HepG2 (cell line): ENCODE data around the gene TNFSF13B. TPM values are rescaled to one million over a fixed set of nuclear protein-coding genes. Genes with fewer than 3 reads are reported as not detected.
"Not testable (repeated sequence)": the region's sequence is repeated elsewhere in the genome, so short reads cannot be mapped to it uniquely, and the experiment has no call there.

ENCODE experiments used
- ATAC-seq: fragments of 200-7000 bp; cut with Tn5 transposase; 3 replicates; pipeline ENCODE4 v1.9.1; 2020; ENCODE audit warnings: mild to moderate bottlenecking, moderate library complexity
- BruUV-seq: library from RNA; stranded (reverse); fragments of 400-500 nt; replicated peaks from 2 replicates; lab custom pipeline; 2021; lab: Mats Ljungman, UMichigan
- CTCF ChIA-PET: fragments of 300-600 bp; formaldehyde crosslinking; extraction: SDS; loops from one replicate; lab custom pipeline; 2021; ENCODE audit warnings: low total read pairs, inconsistent platforms, low intra/inter-chr PET ratio; lab: Yijun Ruan, JAX
- POLR2A ChIA-PET: fragments of 350-600 bp; sonication (Branson Sonifier 250); formaldehyde crosslinking; loops from one replicate; lab custom pipeline; 2020; ENCODE audit warnings: antibody characterized with exemption, inconsistent platforms; lab: Yijun Ruan, JAX
- DNase-seq: peaks from one replicate; pipeline ENCODE4 v3.0.0-alpha.2; 2015; ENCODE audit warnings: low spot score
- FAIRE-seq: peaks from 3 replicates; lab custom pipeline; 2011; peaks lifted over from hg19 to GRCh38; lab: Jason Lieb, UNC
- H2AFZ ChIP-seq: one replicate; pipeline ENCODE4 v1.6.1; 2011; ENCODE audit warnings: low read length, inconsistent platforms
- H3K27ac ChIP-seq: fragments of 300-600 bp; 3 replicates; pipeline ENCODE4 v1.8.0; 2011; ENCODE audit warnings: mixed run types, mild to moderate bottlenecking, mixed read lengths, low read length, inconsistent platforms; ENCODE audit not compliant: insufficient read depth; ENCODE audit errors: extremely low read length
- H3K27me3 ChIP-seq, 2 experiments: fragments of 200-600 bp in 1 of 2; 2 replicates in 1 of 2; 3 replicates in 1 of 2; pipeline versions ENCODE4 v1.6.0 to v1.8.0; 2011; ENCODE audit warnings: low read length in 2 of 2, mild to moderate bottlenecking in 2 of 2, moderate library complexity in 2 of 2, inconsistent platforms in 1 of 2; ENCODE audit not compliant: insufficient read depth in 2 of 2, control insufficient read depth in 1 of 2
- H3K36me3 ChIP-seq, 2 experiments: fragments of 200-600 bp in 1 of 2; replicated peaks in 1 of 2; 2 replicates in 1 of 2; 3 replicates in 1 of 2; pipeline versions ENCODE4 v1.5.1 to v1.8.0; 2011; ENCODE audit warnings: low read length in 2 of 2, inconsistent platforms in 1 of 2; ENCODE audit not compliant: insufficient read depth in 2 of 2, control insufficient read depth in 1 of 2
- H3K4me1 ChIP-seq: 2 replicates; pipeline ENCODE4 v1.5.1; 2012; ENCODE audit warnings: low read length, inconsistent platforms; ENCODE audit not compliant: insufficient read depth
- H3K4me2 ChIP-seq: 2 replicates; pipeline ENCODE4 v1.6.0; 2011; ENCODE audit warnings: low read depth, low read length, inconsistent platforms
- H3K4me3 ChIP-seq, 3 experiments: fragments of 200-600 bp in 1 of 3; sonication (generic), shearing (Covaris generic) in 1 of 3; replicated peaks in 1 of 3; 2 replicates each; pipeline ENCODE4 v1.5.1; 2011 to 2016; ENCODE audit warnings: low read length in 3 of 3, inconsistent platforms in 2 of 3, low read depth in 2 of 3, mild to moderate bottlenecking in 2 of 3, control low read depth in 1 of 3, mixed read lengths in 1 of 3; ENCODE audit not compliant: insufficient read depth in 1 of 3
- H3K79me2 ChIP-seq: one replicate; pipeline ENCODE4 v1.6.1; 2011; ENCODE audit warnings: low read length, inconsistent platforms; ENCODE audit not compliant: insufficient read depth
- H3K9ac ChIP-seq: 2 replicates; pipeline ENCODE4 v1.6.0; 2011; ENCODE audit warnings: mild to moderate bottlenecking, low read depth, low read length, inconsistent platforms; ENCODE audit not compliant: insufficient read depth
- H3K9me3 ChIP-seq: 2 replicates; pipeline ENCODE4 v1.5.1; 2012; ENCODE audit warnings: mild to moderate bottlenecking, low read length
- H4K20me1 ChIP-seq: 2 replicates; pipeline ENCODE4 v1.6.0; 2011; ENCODE audit warnings: inconsistent platforms, mild to moderate bottlenecking, low read length, moderate library complexity; ENCODE audit not compliant: insufficient read depth
- CBX5 ChIP-seq: sonication (generic); formaldehyde crosslinking; IDR thresholded peaks from 2 replicates; pipeline ENCODE4 v1.4.0; 2020; ENCODE audit warnings: missing genetic modification reagents, borderline replicate concordance
- SETDB1 ChIP-seq: sonication (generic); formaldehyde crosslinking; IDR thresholded peaks from 2 replicates; pipeline ENCODE4 v1.5.1; 2020; ENCODE audit warnings: missing genetic modification reagents, mild to moderate bottlenecking, borderline replicate concordance
- SP5 ChIP-seq: IDR thresholded peaks from 2 replicates; pipeline ENCODE4 v1.6.1; 2016; ENCODE audit warnings: low read depth, borderline replicate concordance
- YEATS4 ChIP-seq: sonication (generic); formaldehyde crosslinking; IDR thresholded peaks from 2 replicates; pipeline ENCODE4 v1.4.0; 2020; ENCODE audit warnings: missing genetic modification reagents, borderline replicate concordance
- ZNF883 ChIP-seq: sonication (generic); formaldehyde crosslinking; IDR thresholded peaks from 2 replicates; pipeline ENCODE4 v1.5.1; 2020; ENCODE audit warnings: mild to moderate bottlenecking, missing genetic modification reagents; ENCODE audit errors: not compliant biosample characterization
- WGBS: methylation state at CpG from one replicate; pipeline ENCODE4 v1.1.6; 2017; ENCODE audit warnings: low lambda C conversion rate; 5-methylcytosine and 5-hydroxymethylcytosine counted together
- in situ Hi-C: cut with HindIII; loops from 2 replicates; pipeline ENCODE4 v1.10.0; 2017; ENCODE audit warnings: low pct_unique_long_range_greater_than_20kb; ENCODE audit not compliant: extremely low pct_ligation_motif_present
- intact Hi-C: fragments of 100-400 bp; cut with micrococcal nuclease; formaldehyde crosslinking; loops from one replicate; pipeline ENCODE4 v1.10.0; 2022; ENCODE audit not compliant: unreplicated experiment
- polyA plus RNA-seq, 8 experiments: library from polyadenylated mRNA; depleted of rRNA in 3 of 8; stranded (reverse) in 7 of 8; unstranded in 1 of 8; fragments of >200 nt; fragmentation: Illumina TruSeq in 4 of 8; extraction: Trizol in 4 of 8; gene quantifications; 2 replicates each; pipeline versions ENCODE4 v1.2.1 to v1.2.3, GENCODE V29; 2011 to 2016; ENCODE audit warnings: low read depth in 4 of 8, missing spikeins in 1 of 8, mixed read lengths in 1 of 8; ENCODE audit not compliant: insufficient read depth in 1 of 8
- total RNA-seq, 5 experiments: library from RNA; depleted of rRNA; stranded (reverse); fragments of >200 nt; fragmentation: Illumina TruSeq; extraction: Trizol; gene quantifications; 2 replicates each; pipeline ENCODE4 v1.2.3, GENCODE V29; 2016; ENCODE audit warnings: low read depth in 1 of 5
- TF ChIP-seq, protein P1 (sequence below): sonication (generic); formaldehyde crosslinking; IDR thresholded peaks from 2 replicates; pipeline ENCODE4 v1.5.1; 2020; ENCODE audit warnings: mild to moderate bottlenecking, moderate library complexity, missing genetic modification reagents
- TF ChIP-seq, protein P2 (sequence below): IDR thresholded peaks from 2 replicates; pipeline ENCODE4 v1.6.1; 2018; ENCODE audit warnings: missing genetic modification reagents, mild to moderate bottlenecking, missing compliant biosample characterization
- TF ChIP-seq, protein P3 (sequence below): sonication (generic); formaldehyde crosslinking; IDR thresholded peaks from 2 replicates; pipeline ENCODE4 v1.8.1; 2022; ENCODE audit warnings: low read depth, mild to moderate bottlenecking, missing genetic modification reagents
- TF ChIP-seq, protein P4 (sequence below): sonication (generic); formaldehyde crosslinking; IDR thresholded peaks from 2 replicates; pipeline ENCODE4 v1.4.0; 2020; ENCODE audit warnings: missing genetic modification reagents, mild to moderate bottlenecking, borderline replicate concordance

TNFSF13B gene
- total and polyA plus RNA-seq, 2 of the 13 experiments (the other 11 are each of a cell fraction or from before 2014, with no cell fraction given), result 0.13 to 0.20 TPM

DNA sequence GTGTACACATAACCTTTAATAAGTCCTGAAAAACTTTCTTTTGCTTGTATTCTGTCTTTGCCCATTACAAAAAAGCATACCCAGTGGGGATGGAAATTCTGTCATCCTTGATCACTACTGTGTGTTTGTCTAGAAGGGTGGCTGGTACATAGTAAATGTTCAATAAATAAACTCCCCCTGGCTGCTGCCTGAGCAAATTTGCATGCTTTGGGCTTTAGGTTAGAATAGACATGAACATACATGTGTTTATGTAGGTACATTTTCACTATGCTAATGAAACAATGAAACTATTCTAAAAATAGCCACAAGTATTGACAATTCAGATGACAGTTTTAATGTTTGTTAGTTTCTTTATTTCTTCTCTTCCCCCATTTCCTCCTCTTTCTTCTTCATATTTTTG is 36.1 kb downstream of the TNFSF13B start (continued):
- no peak for TF ChIP-seq YEATS4

DNA sequence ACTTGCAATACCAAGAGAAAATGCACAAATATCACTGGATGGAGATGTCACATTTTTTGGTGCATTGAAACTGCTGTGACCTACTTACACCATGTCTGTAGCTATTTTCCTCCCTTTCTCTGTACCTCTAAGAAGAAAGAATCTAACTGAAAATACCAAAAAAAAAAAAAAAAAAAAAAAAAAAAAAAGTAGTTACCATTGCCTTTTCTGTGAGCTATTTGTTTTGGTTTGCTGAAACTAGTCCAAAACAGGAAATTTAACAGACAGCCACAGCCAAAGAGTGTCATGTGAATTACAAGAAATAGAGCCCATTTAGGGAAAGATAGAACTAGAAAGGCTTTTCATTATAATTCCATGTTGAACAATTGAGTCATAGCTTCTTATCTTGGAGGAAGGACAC is 37.3 kb downstream of the TNFSF13B start:
- no peak for DNase-seq
- Histone ChIP-seq H3K27ac (no peak overlapping the region), H3K79me2 (no peaks in the 10 kb centered on the region), H3K9me3 (peaks cover 4% of the 10 kb centered on the region; the same call in 1 of the 2 replicates), H3K4me1 (peaks cover 8% of the 10 kb centered on the region; the same call in 1 of the 2 replicates), H3K4me3 (no peak overlapping the region), H3K36me3 (no peaks in the 10 kb centered on the region), H3K27me3 (no peaks in the 10 kb centered on the region; a peak in 1 of 5 replicates), H2AFZ (no peak overlapping the region), H3K4me2 (no peak overlapping the region), H3K9ac (no peak overlapping the region), H4K20me1 (no peaks in the 10 kb centered on the region)
- no peak for TF ChIP-seq ZNF883 (CRISPR knock-in tag)
- no peak for TF ChIP-seq CBX5 (CRISPR knock-in tag)
- no peak for TF ChIP-seq SP5 (CRISPR knock-in tag)
- TF ChIP-seq, protein P1, sequence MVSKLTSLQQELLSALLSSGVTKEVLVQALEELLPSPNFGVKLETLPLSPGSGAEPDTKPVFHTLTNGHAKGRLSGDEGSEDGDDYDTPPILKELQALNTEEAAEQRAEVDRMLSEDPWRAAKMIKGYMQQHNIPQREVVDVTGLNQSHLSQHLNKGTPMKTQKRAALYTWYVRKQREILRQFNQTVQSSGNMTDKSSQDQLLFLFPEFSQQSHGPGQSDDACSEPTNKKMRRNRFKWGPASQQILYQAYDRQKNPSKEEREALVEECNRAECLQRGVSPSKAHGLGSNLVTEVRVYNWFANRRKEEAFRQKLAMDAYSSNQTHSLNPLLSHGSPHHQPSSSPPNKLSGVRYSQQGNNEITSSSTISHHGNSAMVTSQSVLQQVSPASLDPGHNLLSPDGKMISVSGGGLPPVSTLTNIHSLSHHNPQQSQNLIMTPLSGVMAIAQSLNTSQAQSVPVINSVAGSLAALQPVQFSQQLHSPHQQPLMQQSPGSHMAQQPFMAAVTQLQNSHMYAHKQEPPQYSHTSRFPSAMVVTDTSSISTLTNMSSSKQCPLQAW (CRISPR knock-in tag), result no peak
- TF ChIP-seq, protein P2, sequence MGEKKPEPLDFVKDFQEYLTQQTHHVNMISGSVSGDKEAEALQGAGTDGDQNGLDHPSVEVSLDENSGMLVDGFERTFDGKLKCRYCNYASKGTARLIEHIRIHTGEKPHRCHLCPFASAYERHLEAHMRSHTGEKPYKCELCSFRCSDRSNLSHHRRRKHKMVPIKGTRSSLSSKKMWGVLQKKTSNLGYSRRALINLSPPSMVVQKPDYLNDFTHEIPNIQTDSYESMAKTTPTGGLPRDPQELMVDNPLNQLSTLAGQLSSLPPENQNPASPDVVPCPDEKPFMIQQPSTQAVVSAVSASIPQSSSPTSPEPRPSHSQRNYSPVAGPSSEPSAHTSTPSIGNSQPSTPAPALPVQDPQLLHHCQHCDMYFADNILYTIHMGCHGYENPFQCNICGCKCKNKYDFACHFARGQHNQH (CRISPR knock-in tag), result no peak
- TF ChIP-seq SETDB1 (CRISPR knock-in tag), result no peak
- TF ChIP-seq, protein P3, sequence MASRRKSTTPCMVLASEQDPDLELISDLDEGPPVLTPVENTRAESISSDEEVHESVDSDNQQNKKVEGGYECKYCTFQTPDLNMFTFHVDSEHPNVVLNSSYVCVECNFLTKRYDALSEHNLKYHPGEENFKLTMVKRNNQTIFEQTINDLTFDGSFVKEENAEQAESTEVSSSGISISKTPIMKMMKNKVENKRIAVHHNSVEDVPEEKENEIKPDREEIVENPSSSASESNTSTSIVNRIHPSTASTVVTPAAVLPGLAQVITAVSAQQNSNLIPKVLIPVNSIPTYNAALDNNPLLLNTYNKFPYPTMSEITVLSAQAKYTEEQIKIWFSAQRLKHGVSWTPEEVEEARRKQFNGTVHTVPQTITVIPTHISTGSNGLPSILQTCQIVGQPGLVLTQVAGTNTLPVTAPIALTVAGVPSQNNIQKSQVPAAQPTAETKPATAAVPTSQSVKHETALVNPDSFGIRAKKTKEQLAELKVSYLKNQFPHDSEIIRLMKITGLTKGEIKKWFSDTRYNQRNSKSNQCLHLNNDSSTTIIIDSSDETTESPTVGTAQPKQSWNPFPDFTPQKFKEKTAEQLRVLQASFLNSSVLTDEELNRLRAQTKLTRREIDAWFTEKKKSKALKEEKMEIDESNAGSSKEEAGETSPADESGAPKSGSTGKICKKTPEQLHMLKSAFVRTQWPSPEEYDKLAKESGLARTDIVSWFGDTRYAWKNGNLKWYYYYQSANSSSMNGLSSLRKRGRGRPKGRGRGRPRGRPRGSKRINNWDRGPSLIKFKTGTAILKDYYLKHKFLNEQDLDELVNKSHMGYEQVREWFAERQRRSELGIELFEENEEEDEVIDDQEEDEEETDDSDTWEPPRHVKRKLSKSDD, result no peak
- TF ChIP-seq, protein P4, sequence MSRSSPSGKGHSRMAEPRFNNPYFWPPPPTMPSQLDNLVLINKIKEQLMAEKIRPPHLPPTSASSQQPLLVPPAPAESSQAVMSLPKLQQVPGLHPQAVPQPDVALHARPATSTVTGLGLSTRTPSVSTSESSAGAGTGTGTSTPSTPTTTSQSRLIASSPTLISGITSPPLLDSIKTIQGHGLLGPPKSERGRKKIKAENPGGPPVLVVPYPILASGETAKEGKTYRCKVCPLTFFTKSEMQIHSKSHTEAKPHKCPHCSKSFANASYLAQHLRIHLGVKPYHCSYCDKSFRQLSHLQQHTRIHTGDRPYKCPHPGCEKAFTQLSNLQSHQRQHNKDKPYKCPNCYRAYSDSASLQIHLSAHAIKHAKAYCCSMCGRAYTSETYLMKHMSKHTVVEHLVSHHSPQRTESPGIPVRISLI (CRISPR knock-in tag), result no peak
- POLR2A ChIA-PET, result no interaction called here
- no peak for FAIRE-seq
- CTCF ChIA-PET, result no interaction called here
- ATAC-seq, result no peak
- in situ Hi-C loops, result no loop called here
- no TSS peak for BruUV-seq
- intact Hi-C loops, result no loop called here

DNA sequence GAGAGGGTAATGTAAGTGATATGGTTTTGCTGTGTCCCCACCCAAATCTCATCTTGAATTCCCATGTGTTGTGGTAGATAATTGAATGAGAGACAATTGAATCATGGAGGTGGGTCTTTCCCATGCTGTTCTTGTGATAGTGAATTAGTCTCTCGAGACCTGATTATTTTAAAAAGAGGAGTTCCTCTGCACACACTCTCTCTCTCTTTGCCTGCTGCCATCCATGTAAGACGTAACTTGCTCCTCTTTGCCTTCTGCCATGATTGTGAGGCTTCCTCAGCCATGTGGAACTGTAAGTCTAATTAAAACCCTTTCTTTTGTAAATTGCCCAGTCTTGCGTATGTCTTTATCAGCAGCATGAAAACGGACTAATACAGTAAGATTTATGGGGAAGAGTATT is 42.1 kb downstream of the TNFSF13B start:
- FAIRE-seq, ATAC-seq, H3K4me2 ChIP-seq, H3K4me3 ChIP-seq, H3K27me3 ChIP-seq, H3K9ac ChIP-seq, BruUV-seq, H3K36me3 ChIP-seq, H3K4me1 ChIP-seq, DNase-seq, H3K27ac ChIP-seq, H2AFZ ChIP-seq, H3K79me2 ChIP-seq, CTCF ChIA-PET, H3K9me3 ChIP-seq, POLR2A ChIA-PET, H4K20me1 ChIP-seq, intact Hi-C loops, in situ Hi-C loops: not testable (repeated sequence)
- WGBS, result 16% methylated on average over 4 of the region's 4 CpGs
